T-helper 1 cell treated with Interleukin-12 subunit alpha and Interleukin-12 subunit beta and Interleukin-4 antibody, amounts not matched to agents 30 ng/mL and 1 ng/mL, for 36 hours (primary cell): ENCODE data around the gene PRR14L. TPM values are rescaled to one million over a fixed set of nuclear protein-coding genes. Genes with fewer than 3 reads are reported as not detected.

Experiments
- intact Hi-C: fragments of 100-400 bp; cut with micrococcal nuclease; formaldehyde crosslinking; loops from one replicate; pipeline ENCODE4 v1.15.1; 2024
- total RNA-seq: library from RNA; stranded (reverse); gene quantifications from 2 replicates; pipeline ENCODE4 v1.2.3, GENCODE V29; 2022

The PRR14L gene
- total RNA-seq, 1 donor from 2014 or later = 68.4 TPM

- intact Hi-C loops = no loop called here
Measured at GRCh38 chr22:31647066-31647465, 102.9 kb downstream of the PRR14L start.

DNA sequence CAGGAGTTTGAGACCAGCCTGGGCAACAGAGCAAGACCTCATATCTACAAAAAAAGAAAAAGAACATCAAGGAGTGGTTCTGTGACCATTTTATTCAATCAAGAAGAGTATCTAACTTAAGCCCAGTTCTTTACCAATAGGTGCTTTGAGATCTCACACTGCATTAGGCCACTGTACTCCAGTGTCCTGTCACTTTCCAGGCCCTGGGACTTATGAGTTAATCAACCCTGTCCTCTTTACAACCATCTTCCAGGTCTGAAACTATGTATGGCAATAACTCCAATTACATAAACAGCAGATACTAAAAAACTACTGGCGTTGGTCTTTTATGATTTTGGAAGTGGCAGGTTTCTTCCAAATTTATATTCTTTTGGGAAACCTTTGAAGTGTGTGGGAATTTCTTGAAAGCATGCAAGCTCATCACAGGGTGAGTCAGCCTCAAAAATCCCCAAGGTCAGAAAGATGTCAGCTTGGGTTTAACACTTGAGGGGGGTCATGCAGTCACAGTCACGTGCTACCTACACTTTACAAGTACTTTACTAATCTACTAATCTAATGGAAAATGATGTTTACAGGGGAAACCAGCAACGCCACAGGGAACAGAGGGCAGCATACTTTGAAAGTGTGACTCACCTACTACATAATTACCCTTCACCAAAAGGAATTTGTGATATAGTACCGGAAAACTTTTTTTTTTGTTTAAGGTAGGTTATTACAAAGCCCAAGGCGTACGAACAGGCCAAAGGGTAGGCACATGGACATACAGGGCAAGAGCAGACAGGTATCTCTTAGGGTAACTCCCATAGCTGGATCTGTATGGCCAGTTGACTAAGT lies 103.5 kb downstream of the PRR14L start:
- intact Hi-C loops = no loop called here

- intact Hi-C loops = loop anchor here (10.0 kb wide), 1 partner anchor 555 kb away; the partner anchor contains the start of gene SMTN
Measured at GRCh38 chr22:31639436-31640039, 110.4 kb downstream of the PRR14L start.

DNA sequence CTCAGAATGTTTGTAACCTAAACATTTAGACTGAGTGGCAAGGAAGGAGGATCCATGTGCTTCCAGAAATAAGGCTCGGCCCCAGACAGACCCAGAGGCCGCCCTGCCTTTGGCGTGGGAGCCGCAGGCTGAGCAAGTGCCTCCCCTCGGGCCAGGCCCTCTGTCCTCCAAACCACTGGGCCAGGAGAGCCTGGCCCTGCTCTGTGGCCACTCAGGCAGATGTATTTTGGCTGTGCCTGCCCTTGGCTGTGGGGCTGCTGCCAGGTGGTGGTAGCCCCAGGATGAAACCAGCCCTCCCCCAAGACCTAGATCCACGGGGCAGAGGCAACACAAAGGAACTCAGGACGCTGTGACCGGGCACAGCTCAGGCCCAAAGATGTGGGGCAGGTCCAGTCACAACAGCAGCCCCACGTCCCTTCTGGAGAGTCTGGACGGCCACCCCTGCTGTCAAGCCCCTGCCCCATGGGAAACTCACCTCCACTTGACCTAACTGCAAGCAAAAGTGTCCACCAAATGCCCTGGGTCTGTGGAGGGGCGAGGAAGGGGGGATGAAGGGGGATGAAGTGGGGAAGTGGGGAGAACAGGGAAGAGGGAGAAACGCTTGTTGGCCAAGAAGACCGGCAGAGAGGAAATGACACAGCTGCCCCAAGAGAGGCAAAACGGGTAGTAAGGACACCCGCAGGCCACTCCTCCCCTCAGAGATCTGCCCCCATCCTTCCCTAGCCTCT lies 111.9 kb downstream of the PRR14L start:
- intact Hi-C loops = loop anchor here (10.0 kb wide), 1 partner anchor 553 kb away; the partner anchor contains the start of gene SMTN

DNA sequence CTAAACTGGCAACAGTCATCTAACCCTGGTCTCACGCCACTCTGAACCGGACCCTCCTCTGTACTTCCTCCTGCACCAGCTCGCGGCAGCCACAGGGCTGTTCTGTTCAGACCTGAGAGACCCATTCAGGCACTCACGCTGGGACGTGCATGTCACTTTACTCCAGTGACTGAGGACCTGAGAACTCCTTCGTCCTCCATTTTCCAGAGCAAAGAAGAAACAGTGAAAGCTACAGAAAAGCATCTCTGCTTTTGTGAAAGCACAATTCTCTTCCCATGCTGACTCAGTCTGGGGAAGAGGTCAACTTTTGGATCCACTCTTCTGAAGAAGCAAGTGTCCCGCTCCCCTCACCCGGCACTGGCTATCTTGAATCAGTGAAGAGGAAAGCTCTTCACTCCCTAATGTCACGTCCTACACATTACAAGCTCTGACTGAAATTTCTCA lies 112.5 kb downstream of the PRR14L start:
- intact Hi-C loops = loop anchor here (10.0 kb wide), 1 partner anchor 553 kb away; the partner anchor contains the start of gene SMTN

GRCh38 chr22:31635638-31636306 lies 114.2 kb downstream of the PRR14L start:
- intact Hi-C loops = loop anchor here (10.0 kb wide), 1 partner anchor 551 kb away; the partner anchor contains the start of gene SMTN

- intact Hi-C loops = loop anchor here (2.0 to 10.0 kb wide), 3 partner anchors 49 to 547 kb away; partner anchors contain the start of genes PIK3IP1 and SMTN
Measured at GRCh38 chr22:31631436-31631835, 118.5 kb downstream of the PRR14L start.

Other genes with a start within 250 kb of the PRR14L start
- gene PISD, start 87.9 kb downstream of the PRR14L start, total RNA-seq = 26.9 and 30.8 TPM in 2 replicates
- 39.7 and 42.9 TPM in 2 replicates for gene DEPDC5, start 3.9 kb upstream of the PRR14L start, total RNA-seq
- gene YWHAH, start 194.4 kb upstream of the PRR14L start, total RNA-seq = 141 TPM in 2 replicates